C4-2B (cell line): ENCODE results near the gene PHLDB2.

Experiments
- H3K27ac ChIP-seq: fragments of 450-650 bp; 2 replicates; pipeline ENCODE4 v1.5.1; 2017
- ZFX ChIP-seq: fragments of 450-650 bp; IDR thresholded peaks from 2 replicates; pipeline ENCODE4 v1.6.1; 2017
- TF ChIP-seq, protein P1 (sequence below): fragments of 450-650 bp; conservative IDR thresholded peaks from 2 replicates; pipeline ENCODE4 v1.5.1; 2017; ENCODE audit warnings: mild to moderate bottlenecking

Gene PHLDB2

DNA sequence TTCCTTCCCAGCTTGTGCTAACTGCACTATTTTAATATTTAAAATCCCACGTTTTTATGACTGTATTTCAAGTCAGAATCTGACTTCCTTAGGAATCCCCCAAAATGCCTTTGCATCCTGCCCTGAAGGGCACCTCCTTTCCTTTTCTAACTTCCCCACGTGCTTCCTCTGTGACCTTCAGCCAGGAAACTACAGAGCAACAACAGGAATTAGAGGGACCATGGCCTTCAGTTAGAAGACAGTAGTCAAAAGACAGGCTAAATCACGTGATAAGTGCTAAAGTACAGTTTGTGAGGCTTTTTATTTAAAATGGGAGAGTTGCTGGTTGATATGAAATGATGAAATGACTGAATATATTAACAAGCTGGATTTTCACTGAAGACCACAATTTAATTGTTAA, 108.0 kb downstream of the PHLDB2 start:
- TF ChIP-seq ZFX: no peak
- TF ChIP-seq, protein P1, sequence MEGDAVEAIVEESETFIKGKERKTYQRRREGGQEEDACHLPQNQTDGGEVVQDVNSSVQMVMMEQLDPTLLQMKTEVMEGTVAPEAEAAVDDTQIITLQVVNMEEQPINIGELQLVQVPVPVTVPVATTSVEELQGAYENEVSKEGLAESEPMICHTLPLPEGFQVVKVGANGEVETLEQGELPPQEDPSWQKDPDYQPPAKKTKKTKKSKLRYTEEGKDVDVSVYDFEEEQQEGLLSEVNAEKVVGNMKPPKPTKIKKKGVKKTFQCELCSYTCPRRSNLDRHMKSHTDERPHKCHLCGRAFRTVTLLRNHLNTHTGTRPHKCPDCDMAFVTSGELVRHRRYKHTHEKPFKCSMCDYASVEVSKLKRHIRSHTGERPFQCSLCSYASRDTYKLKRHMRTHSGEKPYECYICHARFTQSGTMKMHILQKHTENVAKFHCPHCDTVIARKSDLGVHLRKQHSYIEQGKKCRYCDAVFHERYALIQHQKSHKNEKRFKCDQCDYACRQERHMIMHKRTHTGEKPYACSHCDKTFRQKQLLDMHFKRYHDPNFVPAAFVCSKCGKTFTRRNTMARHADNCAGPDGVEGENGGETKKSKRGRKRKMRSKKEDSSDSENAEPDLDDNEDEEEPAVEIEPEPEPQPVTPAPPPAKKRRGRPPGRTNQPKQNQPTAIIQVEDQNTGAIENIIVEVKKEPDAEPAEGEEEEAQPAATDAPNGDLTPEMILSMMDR: no peak
- H3K27ac ChIP-seq: no peak overlapping the region

GRCh38 chr3:111967651-111968274, 108.7 kb downstream of the PHLDB2 start:
- TF ChIP-seq ZFX: no peak
- TF ChIP-seq, protein P1: peak; percentile 86
- no peak overlapping the region for H3K27ac ChIP-seq

- TF ChIP-seq, protein P1: no peak
- TF ChIP-seq ZFX: no peak
- H3K27ac ChIP-seq: no peak overlapping the region
These were observed 109.4 kb downstream of the PHLDB2 start for GRCh38 chr3:111968319-111969054.

DNA sequence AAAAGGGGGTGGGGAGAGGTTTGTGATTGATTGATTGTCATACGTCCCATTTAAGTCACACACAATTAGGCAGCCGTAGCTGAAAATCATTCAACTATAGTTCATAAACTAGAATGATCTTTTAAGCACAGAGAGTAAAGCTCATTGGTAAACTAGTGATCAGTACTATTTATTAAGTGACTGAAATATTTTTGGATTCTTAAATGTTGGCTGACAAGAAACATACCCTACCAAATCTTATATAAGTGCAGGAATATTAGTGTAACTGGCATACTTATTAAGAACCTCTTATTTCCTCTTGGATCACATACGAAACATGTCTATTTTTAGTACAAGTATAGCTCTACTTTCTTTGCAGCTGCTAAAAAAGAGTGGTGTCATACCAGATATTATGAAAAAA, 111.3 kb downstream of the PHLDB2 start:
- no peak for TF ChIP-seq ZFX
- TF ChIP-seq, protein P1: no peak
- no peak overlapping the region for H3K27ac ChIP-seq

- H3K27ac ChIP-seq: no peak overlapping the region
- TF ChIP-seq, protein P1: no peak
- no peak for TF ChIP-seq ZFX
These were observed 112.6 kb downstream of the PHLDB2 start for GRCh38 chr3:111971533-111972130.

- no peak overlapping the region for H3K27ac ChIP-seq
- no peak for TF ChIP-seq ZFX
- TF ChIP-seq, protein P1: no peak
These were observed 113.8 kb downstream of the PHLDB2 start for GRCh38 chr3:111972891-111973290.

DNA sequence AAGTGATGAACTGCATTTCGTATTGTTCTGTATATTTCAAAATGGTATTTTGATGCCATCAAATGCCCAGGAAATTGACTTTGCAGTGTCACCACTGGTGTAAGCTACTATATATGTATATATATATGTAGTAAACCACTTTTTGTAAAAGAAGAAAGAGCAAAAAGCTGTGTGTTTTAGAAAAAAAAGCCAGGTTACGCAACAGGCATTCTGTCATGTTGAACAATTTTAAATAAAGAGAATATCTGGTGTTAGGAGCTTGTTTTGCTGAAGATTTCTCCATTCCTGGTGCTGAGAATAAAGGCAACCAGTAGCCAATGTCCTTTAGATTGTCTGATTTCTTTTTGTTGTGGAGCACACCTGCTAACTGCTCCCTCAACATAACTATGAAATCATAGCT, 116.1 kb downstream of the PHLDB2 start:
- TF ChIP-seq, protein P1: no peak
- no peak for TF ChIP-seq ZFX
- no peak overlapping the region for H3K27ac ChIP-seq
